Testis (tissue), 3 donors: ENCODE results near the gene ZNF689. TPM values are rescaled to one million over a fixed set of nuclear protein-coding genes. Genes with fewer than 3 reads are reported as not detected.

ENCODE experiments used
- DNase-seq: peaks from one replicate; pipeline ENCODE4 v3.0.0-alpha.2; 2019
- H3K27ac ChIP-seq, 2 donors: fragments of 200-600 bp; sonication (generic); one replicate each; pipeline ENCODE4 v1.5.1; 2019
- H3K27me3 ChIP-seq: fragments of 200-600 bp; sonication (generic); one replicate; pipeline ENCODE4 v1.5.1; 2019
- H3K36me3 ChIP-seq: fragments of 200-600 bp; sonication (generic); one replicate; pipeline ENCODE4 v1.5.1; 2017; ENCODE audit warnings: low read depth; ENCODE audit errors: missing control alignments
- H3K4me1 ChIP-seq: fragments of 200-600 bp; sonication (generic); one replicate; pipeline ENCODE4 v1.5.1; 2019
- H3K4me3 ChIP-seq, 2 donors: fragments of 200-600 bp; sonication (generic); one replicate each; pipeline ENCODE4 v1.5.1; 2017 to 2019
- H3K9me3 ChIP-seq: fragments of 200-600 bp; sonication (generic); one replicate; pipeline ENCODE4 v1.5.1; 2017
- POLR2A ChIP-seq: fragments of 450-650 bp; IDR thresholded peaks from one replicate; pipeline ENCODE4 v1.6.1; 2017; ENCODE audit warnings: antibody characterized with exemption, mild to moderate bottlenecking, moderate library complexity
- WGBS, 2 donors: methylation state at CpG; one replicate each; pipeline ENCODE4 v1.1.5; 2018; 5-methylcytosine and 5-hydroxymethylcytosine counted together
- intact Hi-C: fragments of 100-400 bp; cut with DNase I; formaldehyde crosslinking; loops from one replicate; pipeline ENCODE4 v1.15.1; 2023; ENCODE audit warnings: low total_unique reads
- polyA plus RNA-seq: library from polyadenylated mRNA; stranded (reverse); fragments of 350-450 nt; fragmentation: Illumina TruSeq; extraction: RNeasy Lipid Tissue Mini Kit (QIAGEN cat#74804); gene quantifications from one replicate; pipeline ENCODE4 v1.2.3, GENCODE V29; 2014; ENCODE audit warnings: low read depth, low replicate concordance; ENCODE audit not compliant: insufficient read depth
- total RNA-seq, 2 donors: library from RNA; depleted of rRNA; stranded (reverse); fragments of >200 nt; gene quantifications; one replicate each; pipeline ENCODE4 v1.2.3, GENCODE V29; 2016
- TF ChIP-seq, protein P1 (sequence below), 3 experiments: fragments of 450-650 bp in 2 of 3; fragments of 200-600 bp in 1 of 3; sonication (generic) in 1 of 3; IDR thresholded peaks; one replicate each; pipeline ENCODE4 v1.5.1; 2016 to 2019; ENCODE audit warnings: antibody characterized with exemption in 3 of 3, mild to moderate bottlenecking in 2 of 3, moderate library complexity in 1 of 3

Gene ZNF689
- total and polyA plus RNA-seq, 3 donors from 2014 or later = 33.0 to 82.7 (median 41.3) TPM

DNA sequence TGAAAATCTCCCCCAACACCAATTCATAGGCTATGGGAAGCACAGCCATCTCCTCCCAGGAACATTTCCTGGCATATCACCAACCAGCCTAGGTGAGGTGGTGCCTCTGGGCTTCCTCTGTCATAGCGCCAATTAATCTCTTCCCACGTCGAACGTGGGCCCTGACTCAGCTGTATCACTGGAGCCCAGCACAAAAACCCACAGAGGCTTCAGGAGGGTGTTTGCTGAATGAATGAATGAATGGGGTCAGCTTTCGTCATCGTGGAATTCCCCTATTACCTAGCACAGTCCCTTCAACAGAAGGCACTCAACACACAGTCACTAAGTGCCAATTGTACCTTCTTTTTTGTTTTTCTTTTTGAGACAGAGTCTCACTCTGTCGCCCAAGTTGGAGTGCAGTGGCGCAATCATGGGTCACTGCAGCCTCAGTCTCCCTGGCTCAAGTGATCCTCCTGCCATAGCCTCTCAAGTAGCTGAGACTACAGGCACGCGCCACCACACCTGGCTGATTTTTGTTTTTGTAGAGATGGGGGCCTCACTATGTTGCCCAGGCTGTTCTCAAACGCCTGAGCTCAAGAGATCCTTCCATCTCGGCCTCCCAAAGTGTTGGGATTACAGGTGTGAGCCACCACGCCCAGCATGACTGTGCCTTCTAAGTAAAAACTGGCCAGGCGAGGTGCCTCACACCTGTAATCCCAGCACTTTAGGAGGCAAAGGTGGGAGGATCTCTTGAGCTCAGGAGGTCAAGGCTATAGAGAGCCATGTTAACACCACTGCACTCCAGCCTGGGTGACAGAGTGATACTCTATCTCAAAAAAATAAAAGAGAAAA lies 42.8 kb downstream of the ZNF689 start:
- 86 to 89% methylated on average over 14 of the region's 14 CpGs for WGBS, 2 donors
- intact Hi-C loops = no loop called here

DNA sequence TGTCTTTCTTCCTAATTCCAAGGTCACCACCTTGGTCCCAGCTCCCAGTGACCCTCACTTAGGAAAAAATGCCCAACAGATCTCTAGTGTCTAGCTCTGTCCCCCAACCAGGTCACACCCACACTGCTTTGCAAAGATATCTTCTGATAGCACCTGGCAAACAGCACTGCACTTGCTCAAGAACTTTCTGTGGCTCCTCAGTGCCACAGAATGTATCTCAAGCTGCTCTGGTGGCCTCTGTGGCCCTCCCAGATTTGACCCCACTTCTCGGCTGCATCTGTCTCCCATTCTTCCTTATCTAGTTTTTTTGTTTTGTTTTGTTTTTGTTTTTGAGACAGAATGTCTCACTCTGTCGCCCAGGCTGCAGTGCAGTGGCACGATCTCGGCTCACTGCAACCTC lies 43.7 kb downstream of the ZNF689 start:
- Histone ChIP-seq H3K27ac (no peak overlapping the region), H3K4me1 (peaks cover 4% of the 10 kb centered on the region), H3K36me3 (no peaks in the 10 kb centered on the region), H3K4me3 (no peak overlapping the region), H3K9me3 (no peaks in the 10 kb centered on the region), H3K27me3 (no peaks in the 10 kb centered on the region)
- intact Hi-C loops = no loop called here
- 91% methylated on average over 4 of the region's 4 CpGs for WGBS, 2 donors
- TF ChIP-seq, protein P1, sequence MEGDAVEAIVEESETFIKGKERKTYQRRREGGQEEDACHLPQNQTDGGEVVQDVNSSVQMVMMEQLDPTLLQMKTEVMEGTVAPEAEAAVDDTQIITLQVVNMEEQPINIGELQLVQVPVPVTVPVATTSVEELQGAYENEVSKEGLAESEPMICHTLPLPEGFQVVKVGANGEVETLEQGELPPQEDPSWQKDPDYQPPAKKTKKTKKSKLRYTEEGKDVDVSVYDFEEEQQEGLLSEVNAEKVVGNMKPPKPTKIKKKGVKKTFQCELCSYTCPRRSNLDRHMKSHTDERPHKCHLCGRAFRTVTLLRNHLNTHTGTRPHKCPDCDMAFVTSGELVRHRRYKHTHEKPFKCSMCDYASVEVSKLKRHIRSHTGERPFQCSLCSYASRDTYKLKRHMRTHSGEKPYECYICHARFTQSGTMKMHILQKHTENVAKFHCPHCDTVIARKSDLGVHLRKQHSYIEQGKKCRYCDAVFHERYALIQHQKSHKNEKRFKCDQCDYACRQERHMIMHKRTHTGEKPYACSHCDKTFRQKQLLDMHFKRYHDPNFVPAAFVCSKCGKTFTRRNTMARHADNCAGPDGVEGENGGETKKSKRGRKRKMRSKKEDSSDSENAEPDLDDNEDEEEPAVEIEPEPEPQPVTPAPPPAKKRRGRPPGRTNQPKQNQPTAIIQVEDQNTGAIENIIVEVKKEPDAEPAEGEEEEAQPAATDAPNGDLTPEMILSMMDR (IDR thresholded peaks at IDR 0.05) = no peak
- TF ChIP-seq POLR2A = no peak
- DNase-seq = no peak

More for the DNA sequence above, 42.8 kb downstream of the ZNF689 start:
- Histone ChIP-seq H3K27ac (no peak overlapping the region), H3K36me3 (no peaks in the 10 kb centered on the region), H3K4me1 (peaks cover 6% of the 10 kb centered on the region), H3K4me3 (no peak overlapping the region), H3K27me3 (no peaks in the 10 kb centered on the region), H3K9me3 (no peaks in the 10 kb centered on the region)
- TF ChIP-seq, protein P1 (IDR thresholded peaks at IDR 0.05) = no peak
- TF ChIP-seq POLR2A = no peak
- DNase-seq = no peak

DNA sequence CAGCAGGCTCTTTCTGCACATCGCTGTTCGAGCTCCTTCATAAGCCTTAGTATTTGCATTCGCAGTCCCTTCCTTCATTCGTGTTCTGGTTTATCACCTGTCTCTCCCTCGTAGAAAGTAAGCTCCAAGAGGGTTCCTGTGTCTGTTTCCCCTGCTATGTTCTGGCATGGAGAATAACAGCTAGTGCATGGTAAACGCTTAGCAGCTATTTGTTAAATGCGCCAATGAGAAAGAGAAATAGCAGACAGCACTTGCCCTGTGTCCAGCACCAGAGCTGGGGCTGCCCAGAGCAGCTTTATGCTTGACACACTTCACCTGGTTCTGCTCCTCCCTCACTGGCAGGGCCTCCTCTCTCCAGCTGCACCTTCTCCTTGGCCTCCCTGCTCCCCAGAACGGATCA lies 44.2 kb downstream of the ZNF689 start:
- H3K4me1 ChIP-seq = peaks cover 8% of the 10 kb centered on the region
- no peak for DNase-seq
- TF ChIP-seq, protein P1 (IDR thresholded peaks at IDR 0.05) = no peak
- no peak for TF ChIP-seq POLR2A
- H3K27ac ChIP-seq = no peak overlapping the region
- H3K27me3 ChIP-seq = no peaks in the 10 kb centered on the region
- intact Hi-C loops = no loop called here
- no peak overlapping the region for H3K4me3 ChIP-seq
- no peaks in the 10 kb centered on the region for H3K36me3 ChIP-seq
- 61 to 64% methylated on average over 8 of the region's 8 CpGs for WGBS, 2 donors
- H3K9me3 ChIP-seq = no peaks in the 10 kb centered on the region

DNA sequence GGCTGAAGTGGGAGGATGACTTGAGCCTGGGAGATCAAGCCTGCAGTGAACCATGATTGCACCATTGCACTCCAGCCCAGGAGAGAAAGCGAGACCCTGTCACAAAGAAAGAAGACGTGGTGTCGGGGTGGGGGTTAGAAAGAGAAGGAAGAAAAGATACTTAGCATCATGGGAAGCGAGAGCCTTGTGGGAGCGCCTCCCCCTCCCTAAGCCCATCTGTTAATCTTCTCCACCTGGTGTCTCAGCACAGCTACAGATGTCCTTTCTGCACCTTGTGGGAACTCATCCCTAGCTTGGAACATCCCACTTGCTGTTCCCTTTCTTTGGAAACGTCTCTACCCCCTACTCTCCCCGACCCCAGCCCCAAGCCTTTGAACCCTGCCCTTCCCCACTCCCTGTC lies 44.7 kb downstream of the ZNF689 start:
- Histone ChIP-seq H3K36me3 (no peaks in the 10 kb centered on the region), H3K4me3 (no peak overlapping the region), H3K27ac (no peak overlapping the region), H3K27me3 (no peaks in the 10 kb centered on the region), H3K9me3 (no peaks in the 10 kb centered on the region), H3K4me1 (peaks cover 7% of the 10 kb centered on the region)
- 54 to 69% methylated on average over 7 of the region's 7 CpGs for WGBS, 2 donors
- TF ChIP-seq POLR2A = no peak
- TF ChIP-seq, protein P1 (IDR thresholded peaks at IDR 0.05) = no peak
- DNase-seq = no peak
- intact Hi-C loops = no loop called here

DNA sequence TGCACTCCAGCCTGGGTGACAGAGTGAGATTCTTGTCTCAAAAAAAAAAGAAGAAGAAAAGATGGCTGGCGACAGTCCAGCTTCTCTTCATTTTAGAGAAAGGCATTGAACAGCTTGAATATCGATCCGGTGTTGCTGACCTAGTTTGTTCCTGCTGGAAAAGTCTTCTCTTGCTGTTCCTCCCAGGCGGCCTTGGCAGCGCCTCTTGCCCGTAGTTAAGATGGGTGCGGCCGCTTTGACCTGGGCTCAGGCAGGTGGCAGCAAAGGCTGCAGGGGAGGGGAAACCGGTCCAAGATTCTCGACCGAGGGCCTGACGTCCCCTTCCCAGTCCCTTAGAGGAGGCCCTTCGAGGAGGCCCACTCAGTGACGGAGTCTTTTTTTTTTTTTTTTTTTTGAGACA lies 48.2 kb downstream of the ZNF689 start:
- Histone ChIP-seq H3K27ac (no peak overlapping the region), H3K4me3 (peak overlapping the region; percentile 48 to 62), H3K36me3 (no peaks in the 10 kb centered on the region), H3K4me1 (peaks cover 12% of the 10 kb centered on the region), H3K9me3 (no peaks in the 10 kb centered on the region), H3K27me3 (no peaks in the 10 kb centered on the region)
- TF ChIP-seq, protein P1 (IDR thresholded peaks at IDR 0.05) = no peak
- no peak for TF ChIP-seq POLR2A
- peak; percentile 22 for DNase-seq
- 61 to 66% methylated on average over 14 of the region's 14 CpGs for WGBS, 2 donors
- intact Hi-C loops = no loop called here
